Epithelial cell of proximal tubule (primary cell): Measurements from ENCODE around the gene SLAMF9. TPM values are rescaled to one million over a fixed set of nuclear protein-coding genes. Genes with fewer than 3 reads are reported as not detected.

Source experiments
- DNase-seq: peaks from one replicate; pipeline ENCODE4 v3.0.0-alpha.2; 2011; ENCODE audit warnings: low read depth
- H3K4me3 ChIP-seq: 2 replicates; pipeline ENCODE4 v1.5.1; 2011; ENCODE audit warnings: low read depth, mild to moderate bottlenecking, low read length
- total RNA-seq: library from RNA; depleted of rRNA; stranded (reverse); fragments of >200 nt; gene quantifications from 2 replicates; pipeline ENCODE4 v1.2.3, GENCODE V29; 2015
- TF ChIP-seq, protein P1 (sequence below): conservative IDR thresholded peaks from 2 replicates; pipeline ENCODE4 v1.5.1; 2012; ENCODE audit warnings: low read depth, mild to moderate bottlenecking, low read length

Gene SLAMF9
- total RNA-seq, 1 donor from 2014 or later, result not detected

DNA sequence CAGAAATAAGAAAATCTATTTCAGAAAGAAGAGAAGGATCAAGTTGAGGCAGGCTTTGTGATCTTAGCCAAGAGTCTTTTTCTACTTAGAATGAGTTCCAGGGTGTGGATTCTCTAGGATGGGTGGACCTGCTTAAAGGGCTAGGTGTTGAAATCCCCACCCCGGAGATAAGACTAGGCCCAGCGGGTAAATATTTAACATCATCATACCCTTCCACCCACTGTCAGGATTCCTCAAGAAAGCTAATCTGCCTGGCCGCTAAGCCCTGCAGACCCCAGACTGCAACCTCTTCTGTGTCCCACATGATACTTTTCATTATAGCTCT is 14.4 kb downstream of the SLAMF9 start:
- no peak for DNase-seq
- TF ChIP-seq, protein P1, sequence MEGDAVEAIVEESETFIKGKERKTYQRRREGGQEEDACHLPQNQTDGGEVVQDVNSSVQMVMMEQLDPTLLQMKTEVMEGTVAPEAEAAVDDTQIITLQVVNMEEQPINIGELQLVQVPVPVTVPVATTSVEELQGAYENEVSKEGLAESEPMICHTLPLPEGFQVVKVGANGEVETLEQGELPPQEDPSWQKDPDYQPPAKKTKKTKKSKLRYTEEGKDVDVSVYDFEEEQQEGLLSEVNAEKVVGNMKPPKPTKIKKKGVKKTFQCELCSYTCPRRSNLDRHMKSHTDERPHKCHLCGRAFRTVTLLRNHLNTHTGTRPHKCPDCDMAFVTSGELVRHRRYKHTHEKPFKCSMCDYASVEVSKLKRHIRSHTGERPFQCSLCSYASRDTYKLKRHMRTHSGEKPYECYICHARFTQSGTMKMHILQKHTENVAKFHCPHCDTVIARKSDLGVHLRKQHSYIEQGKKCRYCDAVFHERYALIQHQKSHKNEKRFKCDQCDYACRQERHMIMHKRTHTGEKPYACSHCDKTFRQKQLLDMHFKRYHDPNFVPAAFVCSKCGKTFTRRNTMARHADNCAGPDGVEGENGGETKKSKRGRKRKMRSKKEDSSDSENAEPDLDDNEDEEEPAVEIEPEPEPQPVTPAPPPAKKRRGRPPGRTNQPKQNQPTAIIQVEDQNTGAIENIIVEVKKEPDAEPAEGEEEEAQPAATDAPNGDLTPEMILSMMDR, result no peak
- H3K4me3 ChIP-seq, result no peak overlapping the region

DNA sequence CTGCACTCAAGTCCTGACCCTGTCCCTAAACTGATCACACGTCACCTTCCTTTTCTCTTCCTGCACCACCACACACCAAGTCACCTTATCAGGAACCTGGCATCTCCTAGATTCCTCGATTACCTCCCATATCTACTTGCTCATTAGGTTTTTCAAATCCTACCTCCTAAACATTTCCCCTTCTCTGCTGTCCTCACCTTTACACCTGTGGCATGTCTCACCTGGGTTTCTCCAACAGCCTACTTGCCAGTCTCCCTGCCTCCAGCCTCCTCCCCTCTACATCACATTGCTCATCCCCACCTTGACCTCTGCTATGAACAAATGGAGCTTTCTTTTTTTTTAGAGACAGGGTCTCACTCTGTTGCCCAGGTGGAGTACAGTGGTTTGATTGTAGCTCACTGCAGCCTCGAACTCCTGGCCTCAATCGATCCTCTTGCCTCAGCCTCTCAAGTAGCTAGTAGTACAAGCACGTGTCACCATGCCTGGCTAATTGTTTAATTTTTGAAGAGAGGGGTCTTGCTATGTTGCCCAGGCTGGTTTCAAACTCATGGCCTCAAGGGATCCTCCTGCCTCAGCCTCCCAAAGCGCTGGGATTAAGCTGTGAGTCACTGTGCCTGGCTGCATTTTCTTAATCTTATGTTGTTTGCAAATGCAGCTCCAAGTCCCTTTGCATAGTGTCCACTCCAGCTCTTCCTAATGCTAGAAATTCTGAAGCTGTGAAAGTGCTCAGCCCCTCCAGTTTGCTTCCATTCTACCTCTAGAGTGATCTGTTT is 14.9 kb downstream of the SLAMF9 start:
- no peak for DNase-seq
- no peak overlapping the region for H3K4me3 ChIP-seq
- TF ChIP-seq, protein P1, result no peak

DNA sequence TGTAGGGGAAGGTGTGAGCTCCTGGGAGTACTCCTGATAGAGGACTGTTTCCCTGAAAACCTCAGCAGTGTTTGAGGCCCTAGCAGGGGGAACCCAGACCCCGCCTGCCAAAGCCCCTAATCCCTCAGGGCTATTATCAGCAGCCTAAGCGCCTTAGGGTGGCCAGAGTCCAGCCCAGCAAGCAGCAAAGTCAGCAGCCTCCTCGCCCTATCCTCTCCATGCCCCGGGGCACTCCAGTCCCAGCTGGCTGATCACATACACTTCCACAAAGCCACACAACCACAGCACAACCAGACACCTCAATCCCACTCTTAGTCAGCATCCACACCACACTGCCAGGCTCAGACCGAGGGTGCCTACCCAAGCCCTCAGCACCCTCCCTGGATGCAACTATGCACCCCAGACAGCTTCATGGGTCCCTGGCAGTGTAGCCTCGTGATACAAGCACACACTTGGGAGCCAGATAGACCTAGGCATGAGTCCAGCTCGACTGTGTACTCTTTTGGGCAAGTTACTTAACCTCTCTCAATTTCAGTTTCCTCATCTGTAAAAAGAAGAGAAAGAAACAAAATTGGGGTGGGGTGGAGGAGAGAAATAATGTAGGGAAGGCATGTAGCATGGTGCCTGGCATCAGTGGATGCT is 15.7 kb downstream of the SLAMF9 start:
- H3K4me3 ChIP-seq, result no peak overlapping the region
- TF ChIP-seq, protein P1, result no peak
- no peak for DNase-seq

DNA sequence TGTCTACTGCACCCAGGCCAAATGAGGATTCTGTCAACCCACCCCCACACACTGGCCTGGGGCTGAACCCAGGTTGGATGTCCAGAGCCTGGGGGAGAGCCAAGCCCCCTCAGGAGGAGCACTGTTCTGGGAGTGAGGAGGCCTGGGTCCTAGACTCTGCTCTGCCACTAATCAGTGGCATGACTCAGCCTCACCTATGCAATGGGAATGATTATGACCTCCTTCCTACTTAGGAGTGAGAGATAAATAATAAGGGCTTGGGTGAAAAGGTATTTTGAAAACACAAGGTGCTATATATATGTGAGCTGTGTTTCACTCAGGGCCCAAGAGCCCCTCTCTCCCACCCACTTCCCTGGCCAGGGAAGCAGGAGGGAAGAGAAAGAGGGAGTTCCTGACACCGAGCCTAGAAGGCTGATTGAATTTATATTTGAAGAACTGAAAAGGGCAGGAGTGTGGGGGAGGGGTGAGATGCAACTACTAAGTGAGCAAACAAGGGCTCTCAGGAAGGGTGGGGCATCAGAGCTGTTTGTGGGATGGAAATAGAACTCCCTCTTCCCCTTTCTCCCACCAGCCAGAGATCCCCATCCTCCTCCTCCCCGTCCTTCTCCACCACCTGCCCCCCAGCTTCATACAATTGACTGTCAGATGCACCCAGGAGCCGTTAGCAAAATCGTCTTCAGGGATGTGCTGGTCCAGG is 16.8 kb downstream of the SLAMF9 start:
- TF ChIP-seq, protein P1, result no peak
- no peak for DNase-seq

DNA sequence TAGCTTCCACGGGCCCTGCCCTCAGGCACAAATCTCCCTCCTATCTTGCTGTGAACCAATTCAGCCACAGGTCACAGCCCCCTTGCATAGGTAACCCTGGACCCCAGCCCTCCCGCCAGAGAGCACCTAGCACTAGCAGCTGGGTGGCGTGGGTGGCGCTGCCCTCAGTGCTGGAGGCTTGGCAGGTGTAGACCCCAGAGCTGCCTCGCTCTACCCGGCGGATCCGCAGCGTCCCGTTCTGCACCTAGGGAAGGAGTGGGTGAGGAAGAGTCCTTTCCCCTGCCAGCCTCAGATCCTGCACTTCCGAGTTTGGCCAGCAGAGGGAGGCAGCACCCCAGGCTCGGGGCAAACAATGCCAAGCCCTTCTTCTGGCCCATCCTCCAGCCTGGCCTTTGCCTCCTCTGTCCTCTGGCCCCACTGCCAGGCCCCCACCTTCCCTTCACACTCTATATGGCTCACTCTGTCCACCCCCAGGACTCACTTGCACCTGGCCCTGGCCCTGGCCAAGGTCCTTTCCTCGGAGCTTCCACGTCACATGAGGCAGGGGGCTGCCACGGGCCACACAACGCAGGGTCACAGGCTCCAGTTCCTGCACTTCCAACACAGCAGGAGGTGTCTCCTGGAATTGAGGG is 17.6 kb downstream of the SLAMF9 start:
- TF ChIP-seq, protein P1, result peak; percentile 94
- H3K4me3 ChIP-seq, result no peak overlapping the region
- DNase-seq, result no peak

More for the DNA sequence above, 16.8 kb downstream of the SLAMF9 start:
- no peak overlapping the region for H3K4me3 ChIP-seq

DNA sequence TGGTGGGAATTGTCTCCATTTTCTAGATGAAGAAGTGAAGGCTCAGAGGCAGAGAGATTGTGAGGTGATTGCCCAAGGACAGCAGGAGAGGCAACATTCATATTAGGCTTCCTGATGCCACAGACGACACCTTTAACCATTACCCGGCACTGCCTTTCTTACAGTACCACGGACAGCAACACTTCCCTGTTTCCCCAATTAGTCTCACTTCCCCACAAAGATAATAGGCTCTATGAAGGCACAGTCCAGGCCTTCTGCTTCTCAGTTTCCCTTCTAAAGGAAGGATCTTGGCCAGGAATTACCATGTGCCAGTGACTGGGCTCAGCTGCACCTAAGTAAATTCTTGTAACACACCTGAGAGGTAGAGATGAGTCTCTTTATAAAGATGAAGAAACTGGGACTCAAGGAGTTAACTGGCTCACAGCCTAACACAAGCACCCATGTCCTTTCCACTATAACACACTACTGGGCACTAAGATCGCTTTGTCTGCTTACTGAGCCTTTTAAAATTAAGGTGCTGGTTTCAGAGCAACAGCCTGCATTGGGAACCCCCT is 18.2 kb downstream of the SLAMF9 start:
- DNase-seq, result no peak
- no peak overlapping the region for H3K4me3 ChIP-seq
- TF ChIP-seq, protein P1, result no peak
